Activated naive CD8-positive, alpha-beta T cell treated with anti-CD3 and anti-CD28 coated beads, Interleukin-2, amount 50 U/mL, for 24 hours (primary cell): ENCODE results near the gene MMP15.

Experiments used
- ATAC-seq: fragments of 150-1000 bp; cut with Tn5 transposase; one replicate; pipeline ENCODE4 v1.10.0; 2021
- DNase-seq: peaks from one replicate; pipeline ENCODE4 v3.0.0; 2021
- H3K27ac Mint-ChIP-seq: one replicate; pipeline ENCODE4 v1.8.0; 2021; ENCODE audit warnings: mild to moderate bottlenecking, mixed read lengths
- H3K27me3 Mint-ChIP-seq: one replicate; pipeline ENCODE4 v1.8.0; 2021; ENCODE audit warnings: mixed read lengths
- H3K36me3 Mint-ChIP-seq: one replicate; pipeline ENCODE4 v1.8.0; 2021; ENCODE audit warnings: low read depth, mixed read lengths
- H3K4me1 Mint-ChIP-seq: one replicate; pipeline ENCODE4 v1.8.0; 2021; ENCODE audit warnings: mixed read lengths
- H3K4me3 Mint-ChIP-seq: one replicate; pipeline ENCODE4 v1.8.0; 2021; ENCODE audit warnings: mild to moderate bottlenecking, moderate library complexity, mixed read lengths
- H3K9me3 Mint-ChIP-seq: one replicate; pipeline ENCODE4 v1.8.0; 2021; ENCODE audit warnings: mixed read lengths

Gene MMP15

GRCh38 chr16:58042886-58043515 lies 17.4 kb downstream of the MMP15 start:
- no peaks in the 10 kb centered on the region for H3K27me3 Mint-ChIP-seq
- DNase-seq = no peak
- no peak overlapping the region for H3K27ac Mint-ChIP-seq
- no peaks in the 10 kb centered on the region for H3K9me3 Mint-ChIP-seq
- no peak for ATAC-seq
- H3K4me3 Mint-ChIP-seq = no peak overlapping the region
- no peaks in the 10 kb centered on the region for H3K36me3 Mint-ChIP-seq
- no peaks in the 10 kb centered on the region for H3K4me1 Mint-ChIP-seq

GRCh38 chr16:58043571-58044155 lies 18.1 kb downstream of the MMP15 start:
- H3K4me3 Mint-ChIP-seq = no peak overlapping the region
- H3K27ac Mint-ChIP-seq = no peak overlapping the region
- DNase-seq = no peak

GRCh38 chr16:58044266-58045019 lies 18.9 kb downstream of the MMP15 start:
- H3K27me3 Mint-ChIP-seq = no peaks in the 10 kb centered on the region
- ATAC-seq (no peak), DNase-seq (no peak)
- H3K9me3 Mint-ChIP-seq = no peaks in the 10 kb centered on the region
- no peaks in the 10 kb centered on the region for H3K4me1 Mint-ChIP-seq
- no peak overlapping the region for H3K4me3 Mint-ChIP-seq
- H3K36me3 Mint-ChIP-seq = no peaks in the 10 kb centered on the region
- no peak overlapping the region for H3K27ac Mint-ChIP-seq

More at GRCh38 chr16:58043571-58044155, 18.1 kb downstream of the MMP15 start:
- H3K4me1 Mint-ChIP-seq = no peaks in the 10 kb centered on the region
- H3K9me3 Mint-ChIP-seq = no peaks in the 10 kb centered on the region
- H3K36me3 Mint-ChIP-seq = no peaks in the 10 kb centered on the region
- H3K27me3 Mint-ChIP-seq = no peaks in the 10 kb centered on the region
- ATAC-seq = no peak

DNA sequence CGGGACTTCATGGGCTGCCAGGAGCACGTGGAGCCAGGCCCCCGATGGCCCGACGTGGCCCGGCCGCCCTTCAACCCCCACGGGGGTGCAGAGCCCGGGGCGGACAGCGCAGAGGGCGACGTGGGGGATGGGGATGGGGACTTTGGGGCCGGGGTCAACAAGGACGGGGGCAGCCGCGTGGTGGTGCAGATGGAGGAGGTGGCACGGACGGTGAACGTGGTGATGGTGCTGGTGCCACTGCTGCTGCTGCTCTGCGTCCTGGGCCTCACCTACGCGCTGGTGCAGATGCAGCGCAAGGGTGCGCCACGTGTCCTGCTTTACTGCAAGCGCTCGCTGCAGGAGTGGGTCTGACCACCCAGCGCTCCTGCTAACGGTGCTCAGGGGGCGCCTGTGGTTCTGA lies 19.5 kb downstream of the MMP15 start:
- H3K4me1 Mint-ChIP-seq = no peaks in the 10 kb centered on the region
- no peaks in the 10 kb centered on the region for H3K27me3 Mint-ChIP-seq
- no peak overlapping the region for H3K4me3 Mint-ChIP-seq
- DNase-seq (no peak), ATAC-seq (no peak)
- no peak overlapping the region for H3K27ac Mint-ChIP-seq
- no peaks in the 10 kb centered on the region for H3K9me3 Mint-ChIP-seq
- H3K36me3 Mint-ChIP-seq = no peaks in the 10 kb centered on the region

DNA sequence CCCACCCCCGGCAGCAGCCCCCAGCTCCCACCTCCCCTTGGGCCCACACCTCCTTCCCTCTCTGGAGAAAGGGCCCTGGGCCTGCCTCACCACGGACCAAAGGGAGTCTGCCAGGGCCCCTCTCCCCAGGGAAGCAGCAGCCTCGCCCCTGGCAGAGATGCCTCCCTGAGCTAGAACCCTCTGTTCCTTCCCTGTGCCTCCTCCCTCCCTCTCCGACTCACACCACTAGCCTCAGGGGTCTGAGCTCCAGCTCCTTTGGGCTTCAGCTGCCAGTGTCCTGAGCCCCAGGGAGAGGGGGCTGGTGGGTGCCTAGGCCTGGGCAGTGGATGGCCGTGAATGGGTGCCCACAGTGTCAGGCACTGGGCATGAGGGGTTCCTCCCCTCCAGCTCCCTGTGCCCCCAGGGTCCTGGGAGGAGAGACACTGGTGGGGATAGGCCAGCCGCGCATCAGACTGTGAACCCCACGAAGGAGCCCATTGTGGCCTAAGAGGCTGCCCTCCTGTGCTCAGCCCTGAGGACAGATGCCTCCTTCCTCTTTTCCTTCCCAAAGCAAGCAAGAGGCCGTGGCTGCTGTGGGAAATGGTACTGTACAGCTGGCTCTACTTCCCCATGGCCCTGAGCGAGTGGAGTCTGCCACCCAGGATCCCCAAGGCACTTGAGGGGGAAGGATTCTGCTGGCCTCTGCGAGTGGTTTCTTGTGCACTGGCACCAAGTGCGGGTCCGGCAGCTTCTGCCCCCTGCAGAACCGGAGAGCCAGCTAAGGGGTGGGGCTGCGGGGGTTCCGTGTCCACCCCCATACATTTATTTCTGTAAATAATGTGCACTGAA lies 20.7 kb downstream of the MMP15 start:
- H3K27me3 Mint-ChIP-seq = no peaks in the 10 kb centered on the region
- no peaks in the 10 kb centered on the region for H3K4me1 Mint-ChIP-seq
- ATAC-seq (no peak), DNase-seq (no peak)
- no peak overlapping the region for H3K27ac Mint-ChIP-seq
- no peaks in the 10 kb centered on the region for H3K9me3 Mint-ChIP-seq
- no peaks in the 10 kb centered on the region for H3K36me3 Mint-ChIP-seq
- no peak overlapping the region for H3K4me3 Mint-ChIP-seq

DNA sequence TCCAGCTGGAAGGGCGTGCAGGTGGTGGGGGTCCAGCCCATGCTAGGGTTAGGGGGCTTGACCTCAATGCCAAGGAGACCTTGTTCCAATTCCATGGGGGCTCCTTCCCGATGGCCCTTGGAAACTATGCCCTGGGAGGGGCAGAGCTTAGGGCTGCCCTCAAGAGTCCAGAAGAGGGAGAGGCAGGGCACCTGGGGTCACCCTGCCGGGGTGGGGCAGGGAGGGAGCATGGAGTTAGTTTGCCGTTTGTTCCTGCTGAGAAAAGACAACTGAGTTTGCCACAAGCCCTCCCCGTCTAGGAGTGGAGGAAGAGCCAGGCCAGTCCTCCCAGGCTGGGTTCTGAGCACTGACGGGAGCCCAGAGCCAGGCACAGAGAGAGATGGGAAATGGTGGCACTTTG lies 21.4 kb downstream of the MMP15 start:
- DNase-seq (no peak), ATAC-seq (no peak)
- Mint-ChIP-seq H3K36me3 (no peaks in the 10 kb centered on the region), H3K27ac (no peak overlapping the region), H3K4me3 (no peak overlapping the region), H3K27me3 (no peaks in the 10 kb centered on the region), H3K4me1 (no peaks in the 10 kb centered on the region), H3K9me3 (no peaks in the 10 kb centered on the region)

DNA sequence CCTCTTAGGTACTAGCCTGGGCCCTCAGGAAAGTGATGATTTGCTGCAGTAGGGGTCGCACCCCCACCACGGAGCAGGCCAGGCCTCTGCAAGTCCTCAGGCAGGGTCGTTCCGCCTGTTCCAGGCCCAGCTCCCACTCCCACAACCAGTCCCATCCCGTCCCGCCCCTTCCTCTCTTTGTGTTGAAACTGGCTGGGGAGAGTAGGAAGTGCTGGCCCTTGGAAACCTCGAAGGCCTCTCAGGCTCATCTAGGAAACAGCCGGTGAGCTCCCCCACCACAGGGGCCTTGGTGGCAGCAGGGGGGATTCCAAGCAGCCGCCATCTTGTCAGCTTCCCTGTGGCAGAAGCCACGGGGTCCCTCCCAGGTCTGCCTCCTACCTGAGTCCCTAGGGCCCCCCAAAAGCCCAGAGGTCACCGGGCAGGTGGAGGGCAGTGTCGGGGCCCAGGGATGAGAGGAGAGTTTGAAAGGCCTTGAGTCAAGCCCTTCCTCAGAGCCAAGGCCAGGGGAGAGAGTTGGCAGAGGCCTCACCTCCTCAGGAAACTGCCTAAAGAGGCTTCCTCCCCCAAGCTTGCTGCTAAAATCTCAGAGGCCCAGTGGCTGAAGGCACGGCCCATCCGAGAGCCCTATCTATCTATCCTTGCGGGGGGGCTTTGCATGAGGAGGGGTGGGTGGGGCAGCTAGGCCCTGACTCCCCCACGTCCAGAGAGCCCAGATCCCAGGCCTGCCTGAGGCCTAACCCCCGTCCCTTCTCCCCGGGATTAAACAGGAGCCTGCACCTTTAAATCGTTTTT lies 22.2 kb downstream of the MMP15 start:
- no peak overlapping the region for H3K27ac Mint-ChIP-seq
- H3K4me1 Mint-ChIP-seq = no peaks in the 10 kb centered on the region
- DNase-seq (no peak), ATAC-seq (no peak)
- H3K4me3 Mint-ChIP-seq = no peak overlapping the region
- H3K36me3 Mint-ChIP-seq = no peaks in the 10 kb centered on the region
- H3K9me3 Mint-ChIP-seq = no peaks in the 10 kb centered on the region
- no peaks in the 10 kb centered on the region for H3K27me3 Mint-ChIP-seq

DNA sequence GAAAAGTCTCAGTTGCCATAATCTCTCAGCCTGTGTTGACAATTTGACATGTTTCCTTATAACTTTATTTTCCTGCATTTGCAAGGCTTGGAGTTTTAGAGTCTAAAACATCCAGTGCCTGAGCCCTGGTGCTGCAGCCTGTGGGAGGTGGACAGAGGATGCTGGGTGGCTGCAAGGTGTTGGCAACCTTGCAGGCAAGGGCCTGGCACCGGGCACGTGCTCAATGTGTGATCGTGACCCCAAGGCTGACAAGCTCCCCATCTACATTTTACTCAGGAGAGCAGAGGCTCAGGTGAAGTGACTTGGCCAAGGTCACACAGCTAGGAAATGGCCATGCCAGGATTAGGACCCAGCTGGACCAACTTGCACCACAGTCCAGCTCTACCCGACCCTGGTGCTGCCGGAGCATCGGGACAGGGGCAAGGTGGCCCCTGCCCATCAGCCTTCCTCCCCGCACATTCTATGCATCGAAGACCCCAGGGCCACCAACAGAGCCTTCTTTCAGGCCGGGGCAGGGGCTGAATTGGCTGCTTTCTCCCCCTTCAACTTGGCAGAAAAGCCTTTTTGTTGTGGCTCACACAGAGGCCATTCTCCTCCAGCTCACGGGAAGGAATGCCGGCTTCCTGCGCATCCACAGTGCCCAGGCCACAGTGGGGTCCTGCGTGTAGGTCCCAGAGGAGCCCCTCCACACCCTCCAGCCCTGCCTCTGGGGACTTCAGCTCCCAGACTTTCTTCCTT lies 23.1 kb downstream of the MMP15 start:
- Mint-ChIP-seq H3K9me3 (no peaks in the 10 kb centered on the region), H3K4me3 (no peak overlapping the region), H3K36me3 (no peaks in the 10 kb centered on the region), H3K4me1 (no peaks in the 10 kb centered on the region), H3K27ac (no peak overlapping the region), H3K27me3 (no peaks in the 10 kb centered on the region)
- no peak for ATAC-seq
- DNase-seq = no peak

GRCh38 chr16:58049232-58050185 lies 24.0 kb downstream of the MMP15 start:
- no peaks in the 10 kb centered on the region for H3K27me3 Mint-ChIP-seq
- ATAC-seq (no peak), DNase-seq (no peak)
- H3K27ac Mint-ChIP-seq = no peak overlapping the region
- no peaks in the 10 kb centered on the region for H3K9me3 Mint-ChIP-seq
- H3K4me3 Mint-ChIP-seq = no peak overlapping the region
- no peaks in the 10 kb centered on the region for H3K4me1 Mint-ChIP-seq
- no peaks in the 10 kb centered on the region for H3K36me3 Mint-ChIP-seq

- Mint-ChIP-seq H3K27me3 (peaks cover 3% of the 10 kb centered on the region), H3K4me1 (no peaks in the 10 kb centered on the region), H3K9me3 (no peaks in the 10 kb centered on the region), H3K27ac (no peak overlapping the region), H3K4me3 (no peak overlapping the region), H3K36me3 (no peaks in the 10 kb centered on the region)
- ATAC-seq (no peak), DNase-seq (no peak)
These were observed 25.7 kb downstream of the MMP15 start for GRCh38 chr16:58051296-58051695.

GRCh38 chr16:58051821-58052603 lies 26.5 kb downstream of the MMP15 start:
- Mint-ChIP-seq H3K9me3 (no peaks in the 10 kb centered on the region), H3K4me3 (no peak overlapping the region), H3K36me3 (no peaks in the 10 kb centered on the region), H3K27me3 (peaks cover 3% of the 10 kb centered on the region), H3K4me1 (no peaks in the 10 kb centered on the region), H3K27ac (no peak overlapping the region)
- no peak for DNase-seq
- ATAC-seq = no peak

GRCh38 chr16:58053682-58054005 lies 28.1 kb downstream of the MMP15 start:
- no peaks in the 10 kb centered on the region for H3K9me3 Mint-ChIP-seq
- H3K27me3 Mint-ChIP-seq = peaks cover 3% of the 10 kb centered on the region
- no peaks in the 10 kb centered on the region for H3K36me3 Mint-ChIP-seq
- H3K27ac Mint-ChIP-seq = no peak overlapping the region
- H3K4me1 Mint-ChIP-seq = no peaks in the 10 kb centered on the region
- H3K4me3 Mint-ChIP-seq = no peak overlapping the region
- DNase-seq (no peak), ATAC-seq (no peak)
